ENCODE results near the gene ERVW-1.

The ERVW-1 gene

GRCh38 chr7:92427193-92427592 lies 50.6 kb downstream of the ERVW-1 start:
- DNase-seq (ENCODE audit: low read depth in 4 of 4, low spot score in 1 of 4): no peak

- DNase-seq (ENCODE audit: low read depth in 4 of 4, low spot score in 1 of 4): no peak
These were observed 52.3 kb downstream of the ERVW-1 start for GRCh38 chr7:92425311-92425947.

- no peak for DNase-seq (ENCODE audit: low read depth in 4 of 4, low spot score in 1 of 4)
These were observed 54.0 kb downstream of the ERVW-1 start for GRCh38 chr7:92423710-92424131.

- DNase-seq (ENCODE audit: low read depth in 4 of 4, low spot score in 1 of 4): no peak
These were observed 54.8 kb downstream of the ERVW-1 start for GRCh38 chr7:92422926-92423325.

- no peak for DNase-seq (ENCODE audit: low read depth in 4 of 4, low spot score in 1 of 4)
These were observed 55.9 kb downstream of the ERVW-1 start for GRCh38 chr7:92421676-92422435.
